ENCODE results near the gene DUSP15. TPM values are rescaled to one million over a fixed set of nuclear protein-coding genes. Genes with fewer than 3 reads are reported as not detected.
"Not testable (repeated sequence)": the region's sequence is repeated elsewhere in the genome, so short reads cannot be mapped to it uniquely, and the experiment has no call there.

Gene DUSP15
- total RNA-seq, 1 donor from 2014 or later = not detected

GRCh38 chr20:31823360-31824124 is 46.8 kb downstream of the DUSP15 start:
- intact Hi-C loops (cut with micrococcal nuclease) = loop anchor here (1.0 to 2.0 kb wide), 3 partner anchors 23 to 829 kb away; no protein-coding TSS in a partner anchor

DNA sequence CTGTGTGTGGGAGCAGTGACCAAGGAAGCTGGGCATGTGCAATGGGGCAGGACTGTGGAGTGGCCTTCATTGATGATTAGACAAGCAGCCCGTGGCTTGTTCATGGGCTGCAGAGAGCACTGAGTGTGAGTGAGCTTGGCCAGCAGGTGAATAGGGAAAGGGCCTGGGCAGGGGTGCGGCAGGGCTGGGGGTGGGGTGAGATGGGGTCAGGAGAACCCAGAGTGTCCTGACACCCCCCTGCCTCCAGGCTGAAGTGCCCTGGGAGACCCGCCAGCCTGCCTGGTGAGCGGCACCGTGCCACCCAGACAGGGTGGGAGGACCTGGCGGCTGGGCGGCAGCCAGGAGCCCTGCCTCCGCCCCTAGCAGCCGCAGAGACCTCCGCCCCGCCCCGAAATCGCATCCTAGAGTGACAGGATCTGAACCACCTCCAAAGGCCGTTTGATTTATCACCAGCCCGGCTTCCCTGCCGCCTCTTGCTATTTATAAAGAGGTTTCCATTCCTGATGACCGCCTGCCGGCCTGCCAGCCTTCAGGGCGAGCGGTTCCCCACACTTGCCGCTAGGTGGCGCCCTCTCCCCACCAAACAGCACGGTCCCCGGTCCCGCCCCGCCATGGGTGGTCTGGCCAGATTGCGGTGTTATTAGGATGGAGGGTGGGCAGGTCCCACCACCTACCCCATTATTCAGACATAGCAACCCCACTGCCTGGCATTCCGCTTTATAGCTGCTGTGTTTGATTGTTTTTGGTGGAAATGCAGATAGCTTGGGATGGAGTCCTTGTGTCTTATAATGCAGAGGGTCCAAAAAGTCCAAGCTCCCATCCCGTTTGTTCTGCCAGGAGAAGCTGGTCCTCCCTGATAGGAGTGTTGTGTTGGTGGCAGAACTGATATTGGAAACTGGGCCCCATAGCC is 47.7 kb downstream of the DUSP15 start:
- intact Hi-C loops (cut with micrococcal nuclease) = loop anchor here (1.0 to 2.0 kb wide), 5 partner anchors 24 to 830 kb away; partner anchors contain the start of gene PDRG1

GRCh38 chr20:31821427-31821826 is 48.9 kb downstream of the DUSP15 start:
- intact Hi-C loops (cut with micrococcal nuclease) = no loop called here

DNA sequence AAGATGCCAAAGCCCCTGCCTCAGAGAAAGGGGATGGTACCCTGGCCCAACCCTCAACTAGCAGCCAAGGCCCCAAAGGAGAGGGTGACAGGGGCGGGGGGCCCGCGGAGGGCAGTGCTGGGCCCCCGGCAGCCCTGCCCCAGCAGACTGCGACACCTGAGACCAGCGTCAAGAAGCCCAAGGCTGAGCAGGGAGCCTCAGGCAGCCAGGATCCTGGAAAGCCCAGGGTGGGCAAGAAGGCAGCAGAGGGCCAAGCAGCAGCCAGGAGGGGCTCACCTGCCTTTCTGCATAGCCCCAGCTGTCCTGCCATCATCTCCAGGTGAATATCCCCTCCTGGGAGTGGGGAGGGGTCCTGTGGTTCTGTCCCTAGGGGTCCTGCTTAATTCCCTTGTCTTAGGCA is 50.1 kb downstream of the DUSP15 start:
- intact Hi-C loops (cut with micrococcal nuclease) = no loop called here

GRCh38 chr20:31819083-31819784 is 51.1 kb downstream of the DUSP15 start, which contains the start of gene MYLK2:
MYLK2 (plus strand) TSS chr20:31819356; CDS start chr20:31819581, 225 bp downstream.
- intact Hi-C loops (cut with micrococcal nuclease) = no loop called here

GRCh38 chr20:31818376-31818908 is 51.9 kb downstream of the DUSP15 start:
- intact Hi-C loops (cut with micrococcal nuclease) = no loop called here

DNA sequence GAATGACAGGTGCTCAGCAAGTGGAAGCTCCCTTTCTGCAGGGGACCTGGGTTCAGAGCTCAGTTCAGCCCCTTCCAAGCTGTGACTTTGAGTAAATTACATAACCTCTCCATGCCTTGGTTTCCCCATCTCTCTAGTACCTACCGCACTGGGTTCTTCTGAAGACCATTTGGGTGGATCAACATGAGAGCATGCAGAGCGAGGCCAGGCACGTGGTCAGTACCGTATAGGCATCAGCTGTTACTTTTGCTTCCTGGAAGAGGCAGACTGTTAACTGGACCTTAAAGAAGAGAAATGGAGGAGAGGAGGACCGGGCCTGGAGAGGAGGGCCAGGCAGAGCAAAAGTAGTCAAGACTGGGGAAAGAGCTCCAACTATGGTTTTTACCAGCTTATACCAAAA is 52.9 kb downstream of the DUSP15 start:
- intact Hi-C loops (cut with micrococcal nuclease) = no loop called here

DNA sequence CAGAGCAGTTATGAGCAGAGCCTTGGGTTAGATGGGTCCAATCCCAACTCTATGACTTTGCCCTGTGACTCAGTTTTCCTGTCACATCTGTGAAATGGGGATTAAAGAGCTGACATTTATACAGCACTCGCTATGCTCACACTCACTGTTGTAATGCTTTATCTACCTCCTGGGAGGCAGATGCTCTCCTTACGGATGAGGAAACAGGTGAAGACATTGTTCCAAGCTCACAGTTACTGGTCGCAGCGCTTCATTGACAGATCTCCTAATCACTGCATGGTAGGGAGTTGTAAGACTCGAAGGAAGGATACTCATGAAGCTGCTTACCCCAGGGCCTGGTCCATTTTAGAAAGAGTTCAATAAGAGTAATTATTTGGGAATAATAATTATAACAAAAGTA is 54.1 kb downstream of the DUSP15 start:
- intact Hi-C loops (cut with micrococcal nuclease) = no loop called here

DNA sequence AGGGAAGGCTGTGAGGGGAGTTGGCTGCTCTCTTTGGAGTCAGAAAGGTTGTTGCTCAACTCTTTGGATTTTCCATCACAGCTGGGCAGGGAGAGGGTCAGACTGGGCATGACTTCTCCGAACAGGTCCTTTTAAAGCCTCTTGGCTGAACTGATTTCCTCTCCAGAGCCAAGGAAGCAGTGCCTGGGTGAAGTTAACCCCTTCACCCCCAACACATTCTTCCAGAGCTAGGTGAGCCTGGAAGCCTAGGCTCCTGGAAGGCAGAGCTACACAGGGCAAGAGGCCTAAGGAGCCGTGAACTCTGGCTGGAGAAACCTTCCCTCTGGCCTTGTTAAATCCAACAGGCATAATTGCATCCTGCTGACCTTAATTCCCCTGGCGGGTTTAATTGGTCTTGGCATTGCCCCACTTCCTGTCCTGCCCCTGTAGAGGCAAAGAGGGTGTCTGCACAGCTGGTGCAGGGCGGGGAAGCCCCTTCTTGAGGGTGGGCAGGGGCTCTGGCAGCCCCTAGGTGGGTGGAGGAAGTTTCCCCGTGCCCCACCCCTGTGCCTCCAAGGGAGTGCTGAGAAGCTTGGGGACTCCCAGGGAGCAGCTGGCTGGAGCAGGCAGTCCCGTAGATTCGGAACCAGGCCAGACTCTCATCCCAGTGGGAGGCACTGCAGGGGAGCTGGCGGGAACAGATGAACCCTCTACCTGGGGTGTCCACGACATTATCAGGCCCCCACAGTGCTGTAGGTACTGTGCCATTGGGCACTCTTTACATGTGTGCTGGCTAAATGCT is 54.7 kb downstream of the DUSP15 start:
- intact Hi-C loops (cut with micrococcal nuclease) = no loop called here

DNA sequence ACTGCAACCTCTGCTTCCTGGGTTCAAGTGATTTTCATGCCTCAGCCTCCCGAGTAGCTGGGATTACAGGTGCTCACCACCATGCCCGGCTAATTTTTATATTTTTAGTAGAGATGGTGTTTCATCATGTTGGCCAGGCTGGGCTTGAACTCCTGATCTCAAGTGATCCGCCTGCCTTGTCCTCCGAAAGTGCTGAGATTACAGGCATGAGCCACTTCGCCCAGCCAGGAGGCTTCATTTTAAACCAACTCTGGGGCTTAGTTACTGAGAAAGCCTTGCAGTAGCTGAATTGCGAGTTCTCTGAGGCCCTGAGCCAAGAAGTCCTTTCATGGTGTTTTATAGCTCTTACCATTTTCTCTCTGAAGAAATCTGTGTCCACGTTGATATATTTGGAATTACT is 56.2 kb downstream of the DUSP15 start:
- intact Hi-C loops (cut with micrococcal nuclease) = not testable (repeated sequence)

- intact Hi-C loops (cut with micrococcal nuclease) = no loop called here
Observed at GRCh38 chr20:31813611-31814010, 56.7 kb downstream of the DUSP15 start.

DNA sequence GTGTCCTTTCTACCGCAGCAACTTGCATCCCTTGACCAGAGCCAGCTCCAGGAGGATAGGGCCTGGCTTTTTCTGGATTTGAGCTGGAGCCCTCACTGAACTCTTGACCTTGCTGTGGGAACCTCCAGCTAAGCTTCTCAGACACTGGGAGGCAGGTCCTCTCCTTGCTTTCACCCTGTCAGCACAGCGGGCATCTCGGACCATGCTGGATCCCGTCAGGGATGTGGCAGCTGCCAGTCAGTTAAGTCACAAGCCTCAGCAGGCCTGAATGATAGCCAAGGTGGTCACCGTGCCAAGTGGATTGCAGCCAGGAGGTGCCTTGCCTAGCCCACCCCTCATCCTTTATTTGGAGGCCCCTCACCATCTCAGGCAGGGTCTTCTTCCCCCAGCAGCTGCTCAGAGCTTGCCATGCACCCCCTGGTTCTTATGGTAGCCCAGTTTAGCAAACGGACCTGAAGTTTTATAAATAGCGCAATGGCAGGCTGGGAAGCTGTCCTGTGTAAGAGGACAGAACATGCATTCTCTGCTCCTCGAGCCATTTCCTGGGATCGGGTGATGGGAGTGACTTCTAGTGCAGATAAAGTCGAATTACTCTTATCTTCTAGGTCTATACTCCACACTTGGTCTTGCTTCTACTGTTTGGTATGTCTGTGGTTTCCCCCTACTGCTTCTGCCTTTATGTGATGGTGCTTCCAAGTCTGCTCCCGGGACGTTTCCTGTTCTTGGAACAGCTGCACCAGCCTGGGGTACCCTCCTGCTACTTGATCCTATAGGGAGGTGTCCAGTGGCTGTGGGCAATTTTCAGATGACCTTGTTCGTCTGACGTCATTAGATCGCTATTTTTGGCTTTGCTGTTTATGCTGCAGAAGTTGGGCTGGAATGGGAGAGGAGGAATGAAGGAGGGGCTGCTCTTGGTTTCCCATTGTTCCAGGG is 58.3 kb downstream of the DUSP15 start:
- intact Hi-C loops (cut with micrococcal nuclease) = no loop called here

- intact Hi-C loops (cut with micrococcal nuclease) = no loop called here
Observed at GRCh38 chr20:31811198-31811597, 59.1 kb downstream of the DUSP15 start.

Other genes with a start within 250 kb of the DUSP15 start
- gene COX4I2, start 232.6 kb downstream of the DUSP15 start, total RNA-seq = not detected in 2 replicates
- 141 TPM in 2 replicates for gene BCL2L1, start 147.7 kb downstream of the DUSP15 start, total RNA-seq
- 79.9 and 84.3 TPM in 2 replicates for gene TPX2, start 131.2 kb downstream of the DUSP15 start, total RNA-seq
- gene MYLK2, start 51.2 kb downstream of the DUSP15 start, total RNA-seq = 0.59 and 0.64 TPM in 2 replicates
- gene FOXS1, start 24.9 kb downstream of the DUSP15 start, total RNA-seq = not detected in 2 replicates
- gene TTLL9, start 107 bp upstream of the DUSP15 start, total RNA-seq = not detected in 2 replicates
- 12.7 and 13.0 TPM in 2 replicates for gene PDRG1, start 81.5 kb upstream of the DUSP15 start, total RNA-seq
- not detected in 2 replicates for gene XKR7, start 97.6 kb upstream of the DUSP15 start, total RNA-seq
- not detected in 2 replicates for gene CCM2L, start 139.9 kb upstream of the DUSP15 start, total RNA-seq
- gene HCK, start 181.7 kb upstream of the DUSP15 start, total RNA-seq = 1.5 and 1.8 TPM in 2 replicates
- gene TM9SF4, start 239.2 kb upstream of the DUSP15 start, total RNA-seq = 44.3 and 44.4 TPM in 2 replicates

Data from T-helper 1 cell treated with Interleukin-12 subunit alpha and Interleukin-12 subunit beta and Interleukin-4 antibody, amounts not matched to agents 30 ng/mL and 1 ng/mL, for 36 hours (primary cell).